Endometrial microvascular endothelial cells (primary cell): ENCODE results near the gene ZCCHC24. TPM values are rescaled to one million over a fixed set of nuclear protein-coding genes. Genes with fewer than 3 reads are reported as not detected.
"Not testable (repeated sequence)": the region's sequence is repeated elsewhere in the genome, so short reads cannot be mapped to it uniquely, and the experiment has no call there.

Experiments used
- in situ Hi-C: cut with HindIII; loops from 2 replicates; pipeline ENCODE4 v1.10.0; 2017; ENCODE audit warnings: low sequenced_read_pairs, low pct_unique_long_range_greater_than_20kb; ENCODE audit errors: inconsistent ontology term
- total RNA-seq: library from RNA; depleted of rRNA; stranded (reverse); fragments of >200 nt; gene quantifications from one replicate; pipeline ENCODE4 v1.2.3, GENCODE V29; 2015; ENCODE audit errors: inconsistent ontology term

ZCCHC24 gene
- total RNA-seq, 1 donor from 2014 or later, result 5.6 TPM

GRCh38 chr10:79451046-79451699, 5.7 kb upstream of the ZCCHC24 start:
- in situ Hi-C loops, result no loop called here

GRCh38 chr10:79449181-79450146, 4.0 kb upstream of the ZCCHC24 start:
- in situ Hi-C loops, result no loop called here

GRCh38 chr10:79448732-79449049, 3.3 kb upstream of the ZCCHC24 start:
- in situ Hi-C loops, result no loop called here

- in situ Hi-C loops, result no loop called here
Measured at GRCh38 chr10:79447911-79448731, 2.7 kb upstream of the ZCCHC24 start.

GRCh38 chr10:79447249-79447648, 1.8 kb upstream of the ZCCHC24 start:
- in situ Hi-C loops, result not testable (repeated sequence)

GRCh38 chr10:79446758-79447084, 1.3 kb upstream of the ZCCHC24 start:
- in situ Hi-C loops, result no loop called here

GRCh38 chr10:79445977-79446757, 743 bp upstream of the ZCCHC24 start:
- in situ Hi-C loops, result no loop called here

- in situ Hi-C loops, result no loop called here
Measured at GRCh38 chr10:79444199-79445119, 965 bp downstream of the ZCCHC24 start.

- in situ Hi-C loops, result no loop called here
Measured at GRCh38 chr10:79443338-79444198, 1.9 kb downstream of the ZCCHC24 start.

- in situ Hi-C loops, result no loop called here
Measured at GRCh38 chr10:79442171-79443040, 3.0 kb downstream of the ZCCHC24 start.

- in situ Hi-C loops, result no loop called here
Measured at GRCh38 chr10:79441433-79441832, 4.0 kb downstream of the ZCCHC24 start.

GRCh38 chr10:79440281-79440680, 5.1 kb downstream of the ZCCHC24 start:
- in situ Hi-C loops, result no loop called here

GRCh38 chr10:79438699-79439085, 6.7 kb downstream of the ZCCHC24 start:
- in situ Hi-C loops, result no loop called here

- in situ Hi-C loops, result no loop called here
Measured at GRCh38 chr10:79438021-79438698, 7.3 kb downstream of the ZCCHC24 start.

GRCh38 chr10:79437111-79437814, 8.2 kb downstream of the ZCCHC24 start:
- in situ Hi-C loops, result no loop called here
